A549 treated with AZD9567 at 1 μM for 4 hours (cell line): Measurements from ENCODE around the gene HOXB13. TPM values are rescaled to one million over a fixed set of nuclear protein-coding genes. Genes with fewer than 3 reads are reported as not detected.

ENCODE experiments used
- total RNA-seq: library from RNA; stranded (reverse); fragments of 200-300 nt; extraction: Qiagen RNA extraction; gene quantifications from 5 replicates; pipeline ENCODE4 v1.2.3, GENCODE V29; 2022; ENCODE audit not compliant: insufficient read depth

HOXB13 gene
- 1.4 to 1.8 TPM (median 1.6 TPM) in 5 replicates for total RNA-seq

DNA sequence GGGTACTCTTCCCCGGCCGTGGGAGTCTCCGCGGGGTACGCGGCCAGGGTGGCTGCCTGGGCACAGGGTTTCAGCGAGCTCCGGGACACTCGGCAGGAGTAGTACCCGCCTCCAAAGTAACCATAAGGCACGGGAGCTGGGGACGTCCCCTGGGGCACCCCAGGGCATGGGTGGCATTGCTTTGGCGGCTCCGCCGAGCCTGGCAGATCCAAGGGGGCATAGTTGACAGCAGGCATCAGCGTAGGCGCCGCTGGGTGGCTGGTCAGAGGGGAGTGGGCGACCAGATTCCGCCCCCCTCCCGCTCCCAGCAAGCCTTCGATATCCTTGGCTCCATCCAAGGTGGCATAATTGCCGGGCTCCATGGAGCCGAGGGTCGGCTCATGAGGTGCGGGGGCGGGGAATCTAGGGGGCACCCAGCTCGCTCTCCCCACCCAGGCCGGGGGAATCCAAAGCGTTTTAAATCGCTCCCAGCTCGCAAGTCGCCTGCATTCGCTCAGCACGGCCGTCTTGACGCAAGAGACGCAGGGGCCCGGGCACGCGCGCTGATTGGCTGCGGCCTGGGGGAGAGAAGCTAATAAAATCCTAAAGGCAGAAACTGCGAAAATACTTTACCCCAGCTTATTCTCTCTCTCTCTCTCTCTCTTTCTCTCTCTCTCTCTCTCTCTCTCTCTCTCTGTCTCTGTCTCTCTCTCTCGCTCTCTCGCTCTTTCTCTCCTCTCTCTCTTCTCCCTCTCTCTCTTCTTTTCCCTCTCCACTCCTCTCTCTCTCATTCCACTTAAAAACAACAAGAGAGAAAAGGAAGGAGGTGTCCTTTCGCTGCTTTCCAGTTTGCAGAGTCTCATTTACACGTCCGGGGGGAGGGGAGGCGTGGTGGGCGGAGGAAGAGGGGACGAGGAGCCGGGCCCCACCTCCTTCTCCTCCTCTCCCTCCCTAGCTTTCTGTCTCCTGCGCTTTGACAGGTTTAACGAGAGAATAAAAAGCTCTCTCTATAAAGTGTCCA, at the start of gene HOXB13:
Gene HOXB13 (minus strand): TSS at position 519 of the 1,000 bp plus-strand sequence. CDS start 157 bp downstream, at position 362.

DNA sequence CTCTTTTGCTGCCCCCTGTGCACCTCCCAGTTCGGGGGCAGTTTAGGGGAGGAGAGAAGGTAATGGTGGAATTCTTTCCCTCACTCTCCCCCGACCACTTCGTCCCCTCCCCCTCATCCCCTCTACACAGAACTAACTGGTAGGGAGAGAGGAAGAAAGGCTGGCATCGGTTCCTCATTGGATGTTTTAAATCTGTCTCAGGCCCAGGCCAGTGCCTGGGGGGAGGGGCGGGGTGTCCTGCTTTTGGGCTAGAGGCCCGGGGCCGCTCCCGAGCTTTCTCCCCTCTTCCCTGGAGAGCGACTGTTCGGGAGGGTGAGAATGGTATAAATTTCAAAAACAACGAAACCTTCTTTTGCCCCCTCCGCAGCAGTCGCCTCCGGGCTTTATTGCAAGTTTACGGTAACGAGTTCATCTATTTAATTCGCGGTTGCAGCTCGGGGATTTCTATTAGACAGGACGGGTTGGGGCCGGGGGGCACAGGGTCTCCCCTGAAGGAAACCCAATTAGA, 5.6 kb downstream of the HOXB13 start, which contains the start of gene PRAC2:
Gene PRAC2 (plus strand): TSS at position 271 of the 508 bp plus-strand sequence. CDS start 1,226 bp downstream, outside the sequence.

DNA sequence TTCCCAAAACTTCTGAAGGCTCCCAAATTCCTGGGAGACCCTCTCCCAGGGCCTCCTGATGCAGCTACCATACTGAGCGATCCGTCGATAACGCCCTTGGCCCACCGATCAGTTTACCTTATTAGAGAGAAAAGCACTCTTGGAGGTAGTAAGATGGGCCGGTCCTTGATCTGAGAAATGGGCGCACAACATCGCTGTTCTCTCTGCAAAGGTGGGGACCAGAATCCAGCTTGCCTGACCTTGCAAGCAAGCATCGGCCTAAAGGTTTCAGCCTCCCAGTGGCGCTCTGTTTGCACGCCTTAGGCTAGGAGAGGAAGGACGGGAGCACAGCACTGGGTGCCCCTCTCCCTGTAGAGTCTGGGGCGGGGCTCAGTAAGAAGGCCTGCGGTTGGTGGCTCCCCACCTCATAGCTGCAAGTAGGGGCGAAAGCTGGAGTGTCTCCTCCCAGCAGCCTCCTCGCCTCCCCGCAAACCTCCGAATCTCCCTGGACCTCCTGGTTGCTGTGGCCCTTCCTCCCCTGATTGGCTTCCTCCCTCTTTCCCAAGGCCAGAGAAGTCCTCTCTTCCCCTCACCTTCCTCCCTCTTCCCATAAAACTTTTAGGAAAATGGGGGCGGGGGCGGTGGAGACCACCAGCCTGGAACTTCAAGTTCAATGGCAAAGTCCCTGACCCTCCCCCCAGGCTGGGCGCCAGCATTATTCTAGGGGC, 6.2 kb downstream of the HOXB13 start, which contains the start of gene PRAC1:
Gene PRAC1 (minus strand): TSS at position 318 of the 707 bp plus-strand sequence. CDS start 126 bp downstream, at position 192.

Other genes starting within 250 kb of the HOXB13 start
- gene HOXB1, start 197.7 kb downstream of the HOXB13 start, total RNA-seq, result not detected in 5 replicates
- gene HOXB2, start 183.6 kb downstream of the HOXB13 start, total RNA-seq, result 0.40 to 2.4 TPM (median 0.45 TPM) in 5 replicates
- gene HOXB4, start 150.4 kb downstream of the HOXB13 start, total RNA-seq, result 0.09 to 0.13 TPM (median 0.12 TPM) in 4 of 5 replicates, not detected in the other
- 3.1 to 5.1 TPM (median 5.1 TPM) in 5 replicates for gene HOXB3, start 138.5 kb downstream of the HOXB13 start, total RNA-seq
- 2.0 to 2.5 TPM (median 2.4 TPM) in 4 of 5 replicates, not detected in the other for gene HOXB5, start 135.0 kb downstream of the HOXB13 start, total RNA-seq
- 1.7 to 7.0 TPM (median 5.0 TPM) in 5 replicates for gene HOXB6, start 123.8 kb downstream of the HOXB13 start, total RNA-seq
- gene HOXB7, start 117.7 kb downstream of the HOXB13 start, total RNA-seq, result 28.7 to 29.9 TPM (median 29.0 TPM) in 5 replicates
- gene HOXB8, start 113.5 kb downstream of the HOXB13 start, total RNA-seq, result 4.1 to 5.5 TPM (median 5.0 TPM) in 5 replicates
- 6.8 to 10.4 TPM (median 7.2 TPM) in 5 replicates for gene HOXB9, start 102.4 kb downstream of the HOXB13 start, total RNA-seq
- gene PRAC1, start 6.2 kb downstream of the HOXB13 start, total RNA-seq, result not detected in 5 replicates
- gene PRAC2, start 5.6 kb downstream of the HOXB13 start, total RNA-seq, result not detected in 5 replicates
- 0.45 to 0.91 TPM (median 0.61 TPM) in 4 of 5 replicates, not detected in the other for gene TTLL6, start 88.5 kb upstream of the HOXB13 start, total RNA-seq
- 66.8 to 84.7 TPM (median 72.8 TPM) in 5 replicates for gene CALCOCO2, start 102.3 kb upstream of the HOXB13 start, total RNA-seq
- gene ATP5MC1, start 164.0 kb upstream of the HOXB13 start, total RNA-seq, result 512 to 698 TPM (median 567 TPM) in 5 replicates
- gene UBE2Z, start 179.7 kb upstream of the HOXB13 start, total RNA-seq, result 118 to 133 TPM (median 123 TPM) in 5 replicates
- gene SNF8, start 216.1 kb upstream of the HOXB13 start, total RNA-seq, result 302 to 331 TPM (median 310 TPM) in 5 replicates
- gene GIP, start 239.8 kb upstream of the HOXB13 start, total RNA-seq, result 3.8 to 5.1 TPM (median 4.3 TPM) in 4 of 5 replicates, not detected in the other